ENCODE measurements around the gene THBS3. TPM values are rescaled to one million over a fixed set of nuclear protein-coding genes. Genes with fewer than 3 reads are reported as not detected.
"Not testable (repeated sequence)": the region's sequence is repeated elsewhere in the genome, so short reads cannot be mapped to it uniquely, and the experiment has no call there.

The THBS3 gene
- polyA plus RNA-seq, 1 donor (not counting 4 experiments of a cell fraction or from before 2014, with no cell fraction given), result 16.2 TPM

DNA sequence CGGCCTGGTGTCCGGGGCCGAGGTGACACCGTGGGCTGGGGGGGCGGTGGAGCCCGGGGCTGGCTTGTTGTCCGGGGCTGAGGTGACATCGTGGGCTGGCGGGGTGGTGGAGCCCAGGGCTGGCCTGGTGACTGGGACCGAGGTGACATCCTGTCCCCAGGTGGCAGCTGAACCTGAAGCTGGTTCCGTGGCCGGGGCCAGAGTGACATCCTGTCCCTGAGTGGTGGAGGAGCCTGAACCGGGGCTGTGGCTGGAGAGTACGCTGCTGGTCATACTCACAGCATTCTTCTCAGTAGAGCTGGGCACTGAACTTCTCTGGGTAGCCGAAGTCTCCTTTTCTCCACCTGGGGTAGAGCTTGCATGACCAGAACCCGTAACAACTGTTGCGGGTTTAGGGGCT, 15.8 kb downstream of the THBS3 start:
- TF ChIP-seq EZH2 (IDR thresholded peaks at IDR 0.05; ENCODE audit: low read length), result no peak
- TF ChIP-seq, protein P1, sequence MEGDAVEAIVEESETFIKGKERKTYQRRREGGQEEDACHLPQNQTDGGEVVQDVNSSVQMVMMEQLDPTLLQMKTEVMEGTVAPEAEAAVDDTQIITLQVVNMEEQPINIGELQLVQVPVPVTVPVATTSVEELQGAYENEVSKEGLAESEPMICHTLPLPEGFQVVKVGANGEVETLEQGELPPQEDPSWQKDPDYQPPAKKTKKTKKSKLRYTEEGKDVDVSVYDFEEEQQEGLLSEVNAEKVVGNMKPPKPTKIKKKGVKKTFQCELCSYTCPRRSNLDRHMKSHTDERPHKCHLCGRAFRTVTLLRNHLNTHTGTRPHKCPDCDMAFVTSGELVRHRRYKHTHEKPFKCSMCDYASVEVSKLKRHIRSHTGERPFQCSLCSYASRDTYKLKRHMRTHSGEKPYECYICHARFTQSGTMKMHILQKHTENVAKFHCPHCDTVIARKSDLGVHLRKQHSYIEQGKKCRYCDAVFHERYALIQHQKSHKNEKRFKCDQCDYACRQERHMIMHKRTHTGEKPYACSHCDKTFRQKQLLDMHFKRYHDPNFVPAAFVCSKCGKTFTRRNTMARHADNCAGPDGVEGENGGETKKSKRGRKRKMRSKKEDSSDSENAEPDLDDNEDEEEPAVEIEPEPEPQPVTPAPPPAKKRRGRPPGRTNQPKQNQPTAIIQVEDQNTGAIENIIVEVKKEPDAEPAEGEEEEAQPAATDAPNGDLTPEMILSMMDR (optimal IDR thresholded peaks at IDR 0.05 in 1 of 3, IDR thresholded peaks at IDR 0.05 in 1 of 3, conservative IDR thresholded peaks at IDR 0.05 in 1 of 3; ENCODE audit: extremely low read depth in 1 of 3, insufficient read depth in 2 of 3, low read length in 3 of 3), result no peak

DNA sequence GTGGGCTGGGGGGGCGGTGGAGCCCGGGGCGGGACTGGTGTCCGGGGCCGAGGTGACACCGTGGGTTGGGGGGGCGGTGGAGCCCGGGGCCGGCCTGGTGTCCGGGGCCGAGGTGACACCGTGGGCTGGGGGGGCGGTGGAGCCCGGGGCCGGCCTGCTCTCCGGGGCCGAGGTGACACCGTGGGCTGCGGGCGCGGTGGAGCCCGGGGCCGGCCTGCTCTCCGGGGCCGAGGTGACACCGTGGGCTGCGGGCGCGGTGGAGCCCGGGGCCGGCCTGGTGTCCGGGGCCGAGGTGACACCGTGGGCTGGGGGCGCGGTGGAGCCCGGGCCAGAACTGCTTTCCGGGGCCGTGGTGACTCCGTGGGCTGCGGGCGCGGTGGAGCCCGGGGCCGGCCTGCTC, 17.8 kb downstream of the THBS3 start:
- FAIRE-seq; H3K27me3 ChIP-seq (ENCODE audit: control insufficient read depth, extremely low read depth, insufficient read depth, low read length): not testable (repeated sequence)

More for the DNA sequence above, 15.8 kb downstream of the THBS3 start:
- no peak for DNase-seq (ENCODE audit: low read depth, low spot score)
- Histone ChIP-seq H3K27me3 (ENCODE audit: control insufficient read depth, extremely low read depth, insufficient read depth, low read length) (no peaks in the 10 kb centered on the region), H3K4me1 (ENCODE audit: control insufficient read depth, extremely low read depth, insufficient read depth, low read length) (peaks cover 24% of the 10 kb centered on the region), H3K9me1 (ENCODE audit: control insufficient read depth, extremely low read depth, insufficient read depth, low read length) (no peaks in the 10 kb centered on the region), H3K9ac (ENCODE audit: control insufficient read depth, extremely low read depth, insufficient read depth, low read length) (no peak overlapping the region), H3K4me3 (ENCODE audit: control insufficient read depth in 2 of 3, extremely low read depth in 1 of 3, insufficient read depth in 2 of 3, low read depth in 1 of 3, low read length in 3 of 3) (no peak overlapping the region), H2AFZ (ENCODE audit: control insufficient read depth, low read length) (no peak overlapping the region), H3K36me3 (ENCODE audit: control insufficient read depth in 2 of 2, extremely low read depth in 1 of 2, insufficient read depth in 2 of 2, low read length in 2 of 2) (no peaks in the 10 kb centered on the region), H4K20me1 (ENCODE audit: control insufficient read depth, extremely low read depth, insufficient read depth, low read length) (no peaks in the 10 kb centered on the region), H3K27ac (ENCODE audit: control insufficient read depth, insufficient read depth, low read length) (no peak overlapping the region), H3K4me2 (ENCODE audit: control insufficient read depth, extremely low read depth, insufficient read depth, low read depth, low read length) (no peak overlapping the region), H3K79me2 (ENCODE audit: control insufficient read depth, insufficient read depth, low read length) (no peaks in the 10 kb centered on the region), H3K9me3 (ENCODE audit: control insufficient read depth, low read depth, low read length) (no peaks in the 10 kb centered on the region)
- FAIRE-seq, result no peak
- dilution Hi-C loops (cut with MboI; ENCODE audit: extremely low pct_ligation_motif_present, low sequenced_read_pairs), result no loop called here

DNA sequence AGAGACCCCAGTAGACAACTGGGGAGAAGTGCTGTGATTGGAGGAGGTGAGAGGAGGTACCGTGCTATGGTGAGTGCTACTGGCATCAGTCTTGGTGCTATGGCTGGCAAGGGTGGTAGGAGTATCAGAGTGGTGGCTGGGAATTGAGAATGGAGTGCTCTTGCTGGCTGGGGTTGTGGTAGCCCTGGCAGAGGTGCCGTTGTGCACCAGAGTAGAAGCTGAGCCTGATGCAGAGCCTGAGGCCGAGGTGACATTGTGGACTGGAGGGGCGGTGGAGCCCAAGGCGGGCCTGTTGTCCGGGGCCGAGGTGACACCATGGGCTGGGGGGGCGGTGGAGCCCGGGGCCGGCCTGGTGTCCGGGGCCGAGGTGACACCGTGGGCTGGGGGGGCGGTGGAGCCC, 19.4 kb downstream of the THBS3 start:
- H3K79me2 ChIP-seq (ENCODE audit: control insufficient read depth, insufficient read depth, low read length), result no peaks in the 10 kb centered on the region
- H3K4me2 ChIP-seq (ENCODE audit: control insufficient read depth, extremely low read depth, insufficient read depth, low read depth, low read length), result no peak overlapping the region
- no peaks in the 10 kb centered on the region for H3K27me3 ChIP-seq (ENCODE audit: control insufficient read depth, extremely low read depth, insufficient read depth, low read length)
- no peaks in the 10 kb centered on the region for H4K20me1 ChIP-seq (ENCODE audit: control insufficient read depth, extremely low read depth, insufficient read depth, low read length)
- dilution Hi-C loops (cut with MboI; ENCODE audit: extremely low pct_ligation_motif_present, low sequenced_read_pairs), result no loop called here
- no peaks in the 10 kb centered on the region for H3K9me1 ChIP-seq (ENCODE audit: control insufficient read depth, extremely low read depth, insufficient read depth, low read length)
- no peaks in the 10 kb centered on the region for H3K9me3 ChIP-seq (ENCODE audit: control insufficient read depth, low read depth, low read length)
- H2AFZ ChIP-seq (ENCODE audit: control insufficient read depth, low read length), result no peak overlapping the region
- TF ChIP-seq EZH2 (IDR thresholded peaks at IDR 0.05; ENCODE audit: low read length), result no peak
- TF ChIP-seq, protein P1 (optimal IDR thresholded peaks at IDR 0.05 in 1 of 3, IDR thresholded peaks at IDR 0.05 in 1 of 3, conservative IDR thresholded peaks at IDR 0.05 in 1 of 3; ENCODE audit: extremely low read depth in 1 of 3, insufficient read depth in 2 of 3, low read length in 3 of 3), result no peak
- H3K27ac ChIP-seq (ENCODE audit: control insufficient read depth, insufficient read depth, low read length), result no peak overlapping the region
- no peak overlapping the region for H3K4me3 ChIP-seq (ENCODE audit: control insufficient read depth in 2 of 3, extremely low read depth in 1 of 3, insufficient read depth in 2 of 3, low read depth in 1 of 3, low read length in 3 of 3)
- FAIRE-seq (no peak), DNase-seq (ENCODE audit: low read depth, low spot score) (no peak)
- H3K36me3 ChIP-seq (ENCODE audit: control insufficient read depth in 2 of 2, extremely low read depth in 1 of 2, insufficient read depth in 2 of 2, low read length in 2 of 2), result no peaks in the 10 kb centered on the region
- H3K9ac ChIP-seq (ENCODE audit: control insufficient read depth, extremely low read depth, insufficient read depth, low read length), result no peak overlapping the region
- H3K4me1 ChIP-seq (ENCODE audit: control insufficient read depth, extremely low read depth, insufficient read depth, low read length), result peaks cover 10% of the 10 kb centered on the region

More for the DNA sequence above, 17.8 kb downstream of the THBS3 start:
- H3K27ac ChIP-seq (ENCODE audit: control insufficient read depth, insufficient read depth, low read length); H3K36me3 ChIP-seq (ENCODE audit: control insufficient read depth in 2 of 2, extremely low read depth in 1 of 2, insufficient read depth in 2 of 2, low read length in 2 of 2); H3K9ac ChIP-seq (ENCODE audit: control insufficient read depth, extremely low read depth, insufficient read depth, low read length); DNase-seq (ENCODE audit: low read depth, low spot score); H3K4me2 ChIP-seq (ENCODE audit: control insufficient read depth, extremely low read depth, insufficient read depth, low read depth, low read length); dilution Hi-C loops (cut with MboI; ENCODE audit: extremely low pct_ligation_motif_present, low sequenced_read_pairs); H2AFZ ChIP-seq (ENCODE audit: control insufficient read depth, low read length); H3K4me3 ChIP-seq (ENCODE audit: control insufficient read depth in 2 of 3, extremely low read depth in 1 of 3, insufficient read depth in 2 of 3, low read depth in 1 of 3, low read length in 3 of 3); H3K9me3 ChIP-seq (ENCODE audit: control insufficient read depth, low read depth, low read length); H4K20me1 ChIP-seq (ENCODE audit: control insufficient read depth, extremely low read depth, insufficient read depth, low read length); H3K79me2 ChIP-seq (ENCODE audit: control insufficient read depth, insufficient read depth, low read length); H3K9me1 ChIP-seq (ENCODE audit: control insufficient read depth, extremely low read depth, insufficient read depth, low read length): not testable (repeated sequence)
- H3K4me1 ChIP-seq (ENCODE audit: control insufficient read depth, extremely low read depth, insufficient read depth, low read length), result peaks cover 21% of the 10 kb centered on the region
